H1 (cell line): ENCODE measurements around the gene CDX2. TPM values are rescaled to one million over a fixed set of nuclear protein-coding genes. Genes with fewer than 3 reads are reported as not detected.
A peak's percentile ranks its signal among the peaks of the same experiment; 100 is the strongest.

Experiments used
- CTCF ChIA-PET: fragments of 300-600 bp; sonication (Branson Sonifier 250); formaldehyde crosslinking; loops from one replicate; lab custom pipeline; 2021; ENCODE audit not compliant: partially characterized antibody; lab: Charles Lee
- POLR2A ChIA-PET: fragments of 300-600 bp; sonication (Branson Sonifier 250); formaldehyde crosslinking; loops from one replicate; lab custom pipeline; 2021; ENCODE audit warnings: inconsistent platforms; ENCODE audit not compliant: partially characterized antibody; lab: Charles Lee
- DNase-seq, 2 experiments: peaks; one replicate each; pipeline versions ENCODE4 v3.0.0 to v3.0.0-alpha.2; 2010 to 2022; ENCODE audit warnings: low spot score in 2 of 2, low read depth in 1 of 2, mixed read lengths in 1 of 2
- FAIRE-seq: peaks from 2 replicates; lab custom pipeline; 2011; peaks lifted over from hg19 to GRCh38; lab: Jason Lieb, UNC
- H2AFZ ChIP-seq: 2 replicates; pipeline ENCODE4 v1.8.1; 2012; ENCODE audit warnings: low read length, inconsistent platforms
- H2AK5ac ChIP-seq: 2 replicates; pipeline ENCODE4 v1.6.1; 2013; ENCODE audit warnings: low read depth, low read length
- H2BK120ac ChIP-seq: replicated peaks from 2 replicates; pipeline ENCODE3; 2013; ENCODE audit warnings: low read depth, low read length, inconsistent platforms
- H2BK12ac ChIP-seq: 2 replicates; pipeline ENCODE4 v1.6.1; 2013; ENCODE audit warnings: low read depth, low read length
- H2BK15ac ChIP-seq: 2 replicates; pipeline ENCODE4 v1.6.1; 2013; ENCODE audit warnings: low read length
- H2BK20ac ChIP-seq: 2 replicates; pipeline ENCODE4 v1.6.1; 2013; ENCODE audit warnings: low read length
- H2BK5ac ChIP-seq: 2 replicates; pipeline ENCODE4 v1.6.1; 2013; ENCODE audit warnings: low read depth, low read length
- H3K14ac ChIP-seq: 2 replicates; pipeline ENCODE4 v1.6.1; 2013; ENCODE audit warnings: inconsistent platforms; ENCODE audit not compliant: insufficient read length
- H3K18ac ChIP-seq: 2 replicates; pipeline ENCODE4 v1.6.1; 2013; ENCODE audit warnings: low read length; ENCODE audit errors: extremely low read depth
- H3K23ac ChIP-seq: 2 replicates; pipeline ENCODE4 v1.6.1; 2013; ENCODE audit warnings: inconsistent platforms; ENCODE audit not compliant: insufficient read length
- H3K23me2 ChIP-seq: 2 replicates; pipeline ENCODE4 v1.6.1; 2013; ENCODE audit warnings: low read depth, low read length
- H3K27ac ChIP-seq: 2 replicates; pipeline ENCODE4 v1.6.1; 2011; ENCODE audit warnings: low read depth, low read length, inconsistent platforms
- H3K27me3 ChIP-seq, 4 experiments: replicated peaks in 1 of 4; 1 replicate in 1 of 4; 2 replicates in 3 of 4; pipeline versions ENCODE4 v1.6.1 to v1.8.1; 2011 to 2013; ENCODE audit warnings: low read length in 3 of 4, mild to moderate bottlenecking in 3 of 4, inconsistent platforms in 2 of 4, mixed read lengths in 2 of 4, moderate library complexity in 1 of 4; ENCODE audit not compliant: control insufficient read depth in 3 of 4, insufficient read depth in 3 of 4; ENCODE audit errors: extremely low read depth in 1 of 4
- H3K36me3 ChIP-seq, 4 experiments: 2 replicates each; pipeline versions ENCODE4 v1.6.1 to v1.8.1; 2011 to 2013; ENCODE audit warnings: mild to moderate bottlenecking in 4 of 4, low read length in 3 of 4, moderate library complexity in 2 of 4, control low read depth in 1 of 4, inconsistent platforms in 1 of 4; ENCODE audit not compliant: insufficient read depth in 4 of 4, control insufficient read depth in 2 of 4
- H3K4ac ChIP-seq: replicated peaks from 2 replicates; pipeline ENCODE3; 2013; ENCODE audit warnings: low read length, low read depth, mixed read lengths, inconsistent platforms; ENCODE audit not compliant: insufficient read length
- H3K4me1 ChIP-seq, 4 experiments: replicated peaks in 1 of 4; 1 replicate in 1 of 4; 2 replicates in 3 of 4; pipeline versions ENCODE4 v1.6.1 to v1.8.1; 2011 to 2013; ENCODE audit warnings: low read length in 3 of 4, inconsistent platforms in 2 of 4, mixed read lengths in 1 of 4; ENCODE audit not compliant: insufficient read depth in 4 of 4, control insufficient read depth in 3 of 4
- H3K4me2 ChIP-seq, 2 experiments: 2 replicates each; pipeline versions ENCODE4 v1.6.1 to v1.8.1; 2011 to 2013; ENCODE audit warnings: low read depth in 2 of 2, low read length in 2 of 2, control low read depth in 1 of 2, inconsistent platforms in 1 of 2, mild to moderate bottlenecking in 1 of 2; ENCODE audit not compliant: insufficient read depth in 1 of 2
- H3K4me3 ChIP-seq, 4 experiments: fragments of 200-600, 300-600 bp in 1 of 4; sonication (generic), shearing (Covaris generic), sonication (Bioruptor Twin) in 1 of 4; 2 replicates each; pipeline versions ENCODE4 v1.5.1 to v1.8.1; 2011 to 2016; ENCODE audit warnings: low read length in 4 of 4, low read depth in 3 of 4, control low read depth in 2 of 4, inconsistent platforms in 2 of 4, mild to moderate bottlenecking in 2 of 4, mixed read lengths in 1 of 4, moderate library complexity in 1 of 4; ENCODE audit not compliant: insufficient read depth in 2 of 4; ENCODE audit errors: extremely low read depth in 1 of 4
- H3K56ac ChIP-seq: replicated peaks from 2 replicates; pipeline ENCODE3; 2013; ENCODE audit warnings: low read depth, mild to moderate bottlenecking, mixed read lengths, low read length, inconsistent platforms; ENCODE audit not compliant: insufficient read length
- H3K79me1 ChIP-seq: 2 replicates; pipeline ENCODE4 v1.6.1; 2013; ENCODE audit warnings: low read depth, low read length, control low read depth
- H3K79me2 ChIP-seq, 2 experiments: 2 replicates each; pipeline versions ENCODE4 v1.6.1 to v1.8.1; 2012 to 2013; ENCODE audit warnings: low read length in 2 of 2, mild to moderate bottlenecking in 2 of 2, inconsistent platforms in 1 of 2; ENCODE audit not compliant: insufficient read depth in 2 of 2, control insufficient read depth in 1 of 2
- H3K9ac ChIP-seq, 4 experiments: replicated peaks in 1 of 4; 1 replicate in 1 of 4; 2 replicates in 3 of 4; pipeline versions ENCODE4 v1.6.1 to v1.8.1; 2011 to 2013; ENCODE audit warnings: low read depth in 3 of 4, low read length in 3 of 4, control low read depth in 2 of 4, mild to moderate bottlenecking in 2 of 4, moderate library complexity in 2 of 4, inconsistent platforms in 1 of 4; ENCODE audit errors: extremely low read depth in 1 of 4
- H3K9me3 ChIP-seq, 2 experiments: 2 replicates each; pipeline versions ENCODE4 v1.6.1 to v1.8.1; 2012 to 2013; ENCODE audit warnings: mild to moderate bottlenecking in 2 of 2, moderate library complexity in 2 of 2, control low read depth in 1 of 2, inconsistent platforms in 1 of 2, low read depth in 1 of 2, low read length in 1 of 2, mixed read lengths in 1 of 2; ENCODE audit not compliant: insufficient read depth in 2 of 2
- H4K20me1 ChIP-seq, 2 experiments: replicated peaks in 1 of 2; 2 replicates each; pipeline versions ENCODE3 to v1.8.1; 2011 to 2013; ENCODE audit warnings: inconsistent platforms in 2 of 2, low read length in 2 of 2, mild to moderate bottlenecking in 1 of 2; ENCODE audit not compliant: insufficient read depth in 2 of 2, control insufficient read depth in 1 of 2
- H4K5ac ChIP-seq: 2 replicates; pipeline ENCODE4 v1.6.1; 2013; ENCODE audit warnings: low read length, low read depth, mixed read lengths, inconsistent platforms; ENCODE audit not compliant: insufficient read length
- H4K8ac ChIP-seq: 2 replicates; pipeline ENCODE4 v1.8.0; 2013; ENCODE audit warnings: mild to moderate bottlenecking, moderate library complexity, low read length, inconsistent platforms; ENCODE audit not compliant: insufficient read depth; ENCODE audit errors: extremely low read depth
- H4K91ac ChIP-seq: replicated peaks from 2 replicates; pipeline ENCODE3; 2013; ENCODE audit warnings: low read length, mixed read lengths, inconsistent platforms; ENCODE audit not compliant: insufficient read length
- CBX8 ChIP-seq: fragments of 300-800, 300-1000 bp; sonication (generic); IDR thresholded peaks from 2 replicates; pipeline ENCODE4 v1.7.1; 2016; ENCODE audit warnings: low read depth, low read length, borderline replicate concordance
- CEBPB ChIP-seq: IDR thresholded peaks from 2 replicates; pipeline ENCODE4 v1.6.1; 2012; ENCODE audit warnings: low read depth, low read length
- WGBS, 2 experiments: shearing (Covaris generic) in 1 of 2; methylation state at CpG; one replicate each; pipeline versions ENCODE4 v1.1.6 to v1.1.7; 2013 to 2015; ENCODE audit warnings: low lambda C conversion rate in 2 of 2, mixed read lengths in 2 of 2, inconsistent platforms in 1 of 2, low coverage in 1 of 2, missing lambda C conversion rate in 1 of 2; ENCODE audit not compliant: insufficient replicate concordance in 2 of 2, insufficient coverage in 1 of 2, insufficient read length in 1 of 2; ENCODE audit errors: extremely low coverage in 1 of 2, missing lambda C conversion rate in 1 of 2; 5-methylcytosine and 5-hydroxymethylcytosine counted together
- polyA plus RNA-seq, 7 experiments: library from polyadenylated mRNA; depleted of rRNA in 3 of 7; stranded (reverse) in 5 of 7; unstranded in 2 of 7; fragments of >200 nt in 5 of 7; fragments of 200-250 nt in 2 of 7; gene quantifications; 1 replicate in 5 of 7; 2 replicates in 1 of 7; 4 replicates in 1 of 7; pipeline versions ENCODE4 v1.2.1 to v1.2.3, GENCODE V29; 2011 to 2013; ENCODE audit warnings: missing spikeins in 2 of 7, mixed read lengths in 2 of 7
- total RNA-seq: library from RNA; stranded (reverse); fragmentation: NEBNext Ultra II Directional; extraction: Animal tissue kit (Norgen Biotek cat#: 25700); gene quantifications from 2 replicates; pipeline ENCODE4 v1.2.1, GENCODE V29; 2021

CDX2 gene
- total and polyA plus RNA-seq, 2 of the 8 experiments (the other 6 are each of a cell fraction or from before 2014, with no cell fraction given), result 0.09 TPM; not detected in 1

DNA sequence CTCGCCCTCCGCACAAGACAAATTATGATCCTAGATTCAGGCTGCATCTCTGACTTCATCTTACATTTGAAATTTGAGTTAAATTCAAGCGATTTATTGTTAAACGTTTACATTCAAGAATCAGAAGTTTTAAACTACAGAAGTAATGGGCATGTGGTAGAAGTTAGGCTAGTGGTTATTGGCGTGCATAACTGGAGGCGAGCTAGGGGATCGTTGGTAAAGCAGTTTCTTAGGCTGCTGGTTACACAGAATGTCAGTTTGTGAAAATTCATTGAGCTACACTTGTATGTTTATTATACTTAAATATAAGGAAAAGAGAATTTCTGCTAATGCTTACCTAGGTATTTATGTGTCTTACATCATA, 733 bp upstream of the CDX2 start:
- Histone ChIP-seq H3K27me3 (peaks cover 93 to 100% (median 98%) of the 10 kb centered on the region in 4 experiments), H3K36me3 (peaks cover 0 to 12% (median 0%) of the 10 kb centered on the region in 4 experiments; a peak in 1 of 8 replicates), H4K5ac (no peak overlapping the region), H3K79me2 (no peaks in the 10 kb centered on the region), H3K27ac (no peak overlapping the region), H3K23me2 (peaks cover 5% of the 10 kb centered on the region; the same call in 1 of the 2 replicates), H4K20me1 (peaks cover 15 to 40% of the 10 kb centered on the region in 2 experiments), H3K79me1 (no peaks in the 10 kb centered on the region), H3K4me1 (peaks cover 8 to 58% (median 37%) of the 10 kb centered on the region in 4 experiments), H2BK12ac (no peak overlapping the region), H2BK15ac (no peak overlapping the region), H2BK120ac (no peak overlapping the region), H3K14ac (no peak overlapping the region), H3K23ac (no peak overlapping the region), H3K4ac (no peak overlapping the region), H3K18ac (no peak overlapping the region), H2AK5ac (no peak overlapping the region), H2BK20ac (no peak overlapping the region)
- no peak for DNase-seq
- TF ChIP-seq CBX8 (peak; percentile 7; the same call in 1 of the 2 replicates), CEBPB (no peak)
- TF ChIP-seq, all 59 proteins: peak for 1
- WGBS, 2 experiments, result 8% methylated on average over 7 of the region's 7 CpGs; no CpG with 5 or more reads in 1 of the 2 experiments
- Histone ChIP-seq H4K8ac (no peak overlapping the region), H2BK5ac (no peak overlapping the region), H3K9ac (no peak overlapping the region), H3K4me3 (no peak overlapping the region; a peak in 1 of 8 replicates), H3K9me3 (no peaks in the 10 kb centered on the region), H3K56ac (no peak overlapping the region), H3K4me2 (peak overlapping the region in 1 of 2 experiments; percentile 83; a peak in 1 of 4 replicates), H2AFZ (no peak overlapping the region), H4K91ac (no peak overlapping the region)
- ChIA-PET CTCF (interaction anchor here (0.9 to 20.5 kb wide), 6 partner anchors 2 to 176 kb away, joined by 3 to 283 read pairs (median 56); partner anchors contain the start of genes CDX2 and URAD), POLR2A (interaction anchor here (1.1 to 5.6 kb wide), 6 partner anchors 8 to 174 kb away, joined by 3 to 31 read pairs (median 6); partner anchors contain the start of gene PDX1)
- no peak for FAIRE-seq
